ENCODE results near the gene OSBP2. TPM values are rescaled to one million over a fixed set of nuclear protein-coding genes. Genes with fewer than 3 reads are reported as not detected.

OSBP2 gene
- total RNA-seq, 4 donors from 2014 or later, result 0.66 to 2.4 (median 1.6) TPM

DNA sequence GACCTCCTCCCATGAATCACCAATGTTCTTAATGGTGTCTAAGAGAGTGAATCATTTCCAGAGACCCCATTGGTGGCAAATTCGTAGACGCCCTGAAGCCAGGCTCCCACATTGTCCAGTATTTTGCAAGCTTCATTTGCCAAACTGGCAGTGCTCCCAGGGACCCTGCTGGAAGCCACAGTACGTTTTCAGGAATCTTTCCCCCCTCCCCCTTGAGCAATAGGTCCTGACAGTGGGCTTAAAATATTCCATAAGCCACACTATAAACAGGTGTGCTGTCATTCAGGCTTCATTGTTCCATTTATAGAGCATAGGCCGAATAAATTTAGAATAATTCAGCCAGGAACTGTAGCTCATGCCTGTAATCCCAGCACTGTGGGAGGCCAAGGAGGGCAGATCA is 148.6 kb downstream of the OSBP2 start:
- Histone ChIP-seq H3K27ac (no peak overlapping the region), H3K9me3 (peaks cover 0 to 25% (median 2%) of the 10 kb centered on the region in 4 donors), H3K27me3 (no peaks in the 10 kb centered on the region), H3K4me1 (no peaks in the 10 kb centered on the region), H3K36me3 (no peaks in the 10 kb centered on the region), H3K4me3 (no peak overlapping the region)
- TF ChIP-seq, protein P1, sequence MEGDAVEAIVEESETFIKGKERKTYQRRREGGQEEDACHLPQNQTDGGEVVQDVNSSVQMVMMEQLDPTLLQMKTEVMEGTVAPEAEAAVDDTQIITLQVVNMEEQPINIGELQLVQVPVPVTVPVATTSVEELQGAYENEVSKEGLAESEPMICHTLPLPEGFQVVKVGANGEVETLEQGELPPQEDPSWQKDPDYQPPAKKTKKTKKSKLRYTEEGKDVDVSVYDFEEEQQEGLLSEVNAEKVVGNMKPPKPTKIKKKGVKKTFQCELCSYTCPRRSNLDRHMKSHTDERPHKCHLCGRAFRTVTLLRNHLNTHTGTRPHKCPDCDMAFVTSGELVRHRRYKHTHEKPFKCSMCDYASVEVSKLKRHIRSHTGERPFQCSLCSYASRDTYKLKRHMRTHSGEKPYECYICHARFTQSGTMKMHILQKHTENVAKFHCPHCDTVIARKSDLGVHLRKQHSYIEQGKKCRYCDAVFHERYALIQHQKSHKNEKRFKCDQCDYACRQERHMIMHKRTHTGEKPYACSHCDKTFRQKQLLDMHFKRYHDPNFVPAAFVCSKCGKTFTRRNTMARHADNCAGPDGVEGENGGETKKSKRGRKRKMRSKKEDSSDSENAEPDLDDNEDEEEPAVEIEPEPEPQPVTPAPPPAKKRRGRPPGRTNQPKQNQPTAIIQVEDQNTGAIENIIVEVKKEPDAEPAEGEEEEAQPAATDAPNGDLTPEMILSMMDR (IDR thresholded peaks at IDR 0.05), result no peak
- WGBS, 2 donors, result 73 to 82% methylated on average over 4 of the region's 4 CpGs
- DNase-seq (ENCODE audit: low spot score in 2 of 2), result no peak

DNA sequence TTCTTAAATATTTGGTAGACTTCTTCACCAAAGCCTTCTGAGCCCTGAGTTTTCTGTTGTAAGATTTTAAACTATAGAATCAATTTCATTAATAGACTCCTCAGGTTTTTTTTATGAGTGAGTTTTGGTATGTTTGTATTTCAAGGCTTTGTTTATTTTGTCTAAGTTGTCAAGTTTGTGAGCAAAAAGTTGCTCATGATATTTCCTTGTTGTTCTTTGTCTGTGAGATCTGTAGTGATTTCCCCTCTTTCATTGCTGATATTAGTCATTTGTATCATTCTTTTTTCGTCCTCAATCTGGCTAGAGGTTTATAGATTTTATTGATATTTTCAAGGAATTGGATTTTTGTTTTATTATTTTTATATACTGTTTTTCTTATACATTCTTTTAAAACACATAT is 152.9 kb downstream of the OSBP2 start:
- no peaks in the 10 kb centered on the region for H3K27me3 ChIP-seq
- no peak overlapping the region for H3K4me3 ChIP-seq
- peaks cover 0 to 40% (median 0%) of the 10 kb centered on the region in 4 donors for H3K9me3 ChIP-seq
- H3K27ac ChIP-seq, result no peak overlapping the region
- no peaks in the 10 kb centered on the region for H3K36me3 ChIP-seq
- no peaks in the 10 kb centered on the region for H3K4me1 ChIP-seq
- DNase-seq (ENCODE audit: low spot score in 2 of 2), result no peak
- 80 to 89% methylated on average over 1 of the region's 1 CpG for WGBS, 2 donors
- TF ChIP-seq, protein P1 (IDR thresholded peaks at IDR 0.05), result no peak
- TF ChIP-seq POLR2A (IDR thresholded peaks at IDR 0.05) (no peak), EP300 (IDR thresholded peaks at IDR 0.05) (no peak)

DNA sequence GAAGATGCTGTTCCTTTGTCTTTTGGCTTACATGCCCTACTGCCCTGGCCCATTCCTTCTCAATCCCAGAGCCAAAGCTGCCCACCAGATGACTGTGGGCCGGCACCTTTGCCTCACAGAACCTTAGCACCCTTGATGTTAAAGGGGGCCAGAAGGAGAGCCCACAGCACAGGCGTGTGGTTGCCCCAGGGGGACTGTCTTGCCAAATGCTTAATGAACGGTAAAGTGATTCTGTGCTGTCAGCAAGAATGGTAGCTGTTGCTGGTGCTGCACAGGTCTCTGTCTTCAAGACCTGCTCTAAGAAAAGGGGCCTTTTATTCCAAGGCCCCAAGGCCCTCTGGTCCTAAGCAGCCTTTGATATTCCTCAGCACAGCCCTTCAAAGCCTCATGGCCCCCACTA is 160.6 kb downstream of the OSBP2 start:
- Histone ChIP-seq H3K4me3 (no peak overlapping the region), H3K36me3 (no peaks in the 10 kb centered on the region), H3K4me1 (no peaks in the 10 kb centered on the region), H3K9me3 (peaks cover 0 to 36% (median 0%) of the 10 kb centered on the region in 4 donors), H3K27ac (no peak overlapping the region), H3K27me3 (no peaks in the 10 kb centered on the region)
- TF ChIP-seq, protein P1 (IDR thresholded peaks at IDR 0.05), result no peak
- TF ChIP-seq EP300 (IDR thresholded peaks at IDR 0.05), result no peak
- TF ChIP-seq POLR2A (IDR thresholded peaks at IDR 0.05), result no peak
- DNase-seq (ENCODE audit: low spot score in 2 of 2), result no peak
- WGBS, 2 donors, result 74 to 100% methylated on average over 2 to 3 of the region's 3 CpGs

DNA sequence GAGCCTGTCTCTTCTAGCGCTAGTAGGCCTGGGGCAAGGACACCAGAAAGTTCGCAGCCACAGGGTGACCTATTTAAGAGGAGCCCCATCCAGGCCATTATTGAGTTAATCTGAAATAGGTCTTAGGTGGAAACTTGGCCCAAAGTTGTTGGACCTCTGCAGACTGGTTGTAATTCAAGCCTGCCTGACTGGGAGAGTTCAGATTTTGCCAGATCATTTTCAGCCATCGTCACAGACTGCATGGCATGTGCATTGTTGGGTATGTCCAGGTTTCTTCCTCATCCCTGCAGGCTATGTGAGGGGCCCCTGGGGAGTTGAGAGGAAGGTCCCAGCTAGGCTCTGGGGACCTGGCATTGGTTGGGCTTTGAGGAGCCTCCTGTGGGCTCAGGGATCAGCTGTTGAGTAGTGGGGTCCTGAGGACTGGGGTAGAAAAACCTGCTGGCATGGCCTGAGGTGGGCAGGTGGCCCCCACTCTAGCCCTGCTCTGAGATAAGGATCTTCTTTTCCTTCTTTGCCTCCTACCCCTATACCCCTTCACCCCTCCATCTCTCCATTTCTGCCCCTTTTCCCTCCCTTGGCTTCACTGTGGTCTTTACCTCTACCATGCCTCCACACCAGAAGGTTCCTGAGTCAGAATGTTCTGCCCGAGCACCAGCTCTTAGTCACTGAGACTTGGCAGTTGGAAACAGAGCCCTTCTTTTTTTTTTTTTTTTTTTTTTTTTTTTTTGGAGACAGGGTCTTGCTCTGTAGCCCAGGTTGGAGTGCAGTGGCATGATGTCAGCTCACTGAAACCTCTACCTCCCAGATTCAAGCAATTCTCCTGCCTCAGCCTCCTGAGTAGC is 161.2 kb downstream of the OSBP2 start:
- no peak for DNase-seq (ENCODE audit: low spot score in 2 of 2)
- Histone ChIP-seq H3K27ac (no peak overlapping the region), H3K9me3 (peaks cover 0 to 32% (median 0%) of the 10 kb centered on the region in 4 donors), H3K4me3 (no peak overlapping the region), H3K36me3 (no peaks in the 10 kb centered on the region), H3K27me3 (no peaks in the 10 kb centered on the region), H3K4me1 (no peaks in the 10 kb centered on the region)
- TF ChIP-seq POLR2A (IDR thresholded peaks at IDR 0.05), result no peak
- TF ChIP-seq EP300 (IDR thresholded peaks at IDR 0.05), result no peak
- TF ChIP-seq, protein P1 (IDR thresholded peaks at IDR 0.05), result no peak
- 62 to 84% methylated on average over 2 to 4 of the region's 4 CpGs for whole genome bisulfite sequencing, 2 donors

DNA sequence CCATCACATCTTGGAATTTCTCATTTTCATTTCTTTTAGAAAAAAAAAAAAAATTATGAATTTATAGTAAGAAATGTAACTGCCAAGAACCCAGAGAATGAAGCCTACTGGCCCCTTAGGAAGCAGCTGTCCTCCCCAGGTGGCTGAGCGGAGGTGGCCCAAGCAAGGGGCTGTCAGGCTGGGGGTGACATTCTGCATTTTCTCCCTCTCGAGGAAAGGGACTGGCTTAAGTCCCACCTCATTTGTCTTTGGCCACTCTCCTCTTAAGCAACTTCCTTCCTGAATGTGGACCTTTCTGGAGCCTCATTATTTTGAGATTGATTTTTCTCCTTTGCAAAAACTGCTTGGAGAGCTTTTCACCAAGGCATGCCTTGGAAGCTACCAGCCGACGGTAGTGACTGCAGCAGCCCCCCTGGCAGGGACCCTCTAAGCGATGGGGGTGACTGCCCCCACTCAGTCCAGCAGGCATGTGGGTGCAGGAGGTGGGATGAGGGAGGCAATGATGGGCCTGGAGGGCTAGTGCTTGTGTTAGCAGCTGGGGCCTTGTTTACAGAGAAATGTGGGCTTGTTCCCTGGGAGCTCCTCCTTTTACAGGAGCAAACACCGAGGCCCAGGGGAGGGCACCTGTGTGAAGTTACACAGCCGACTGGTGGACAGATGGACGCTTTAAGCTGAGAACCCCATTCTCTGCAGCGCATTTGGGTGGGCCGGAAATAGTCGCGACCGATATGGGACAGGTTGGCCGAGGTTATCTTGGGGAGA is 162.2 kb downstream of the OSBP2 start:
- no peak for DNase-seq (ENCODE audit: low spot score in 2 of 2)
- no peaks in the 10 kb centered on the region for H3K36me3 ChIP-seq
- no peak overlapping the region for H3K4me3 ChIP-seq
- H3K9me3 ChIP-seq, result peaks cover 0 to 25% (median 0%) of the 10 kb centered on the region in 4 donors
- TF ChIP-seq EP300 (IDR thresholded peaks at IDR 0.05) (no peak), POLR2A (IDR thresholded peaks at IDR 0.05) (no peak)
- TF ChIP-seq, protein P1 (IDR thresholded peaks at IDR 0.05), result no peak
- H3K27me3 ChIP-seq, result no peaks in the 10 kb centered on the region
- WGBS, 2 donors, result 81 to 85% methylated on average over 14 of the region's 14 CpGs
- no peak overlapping the region for H3K27ac ChIP-seq
- H3K4me1 ChIP-seq, result no peaks in the 10 kb centered on the region

All from tibial nerve (tissue), 4 donors.